Gastrocnemius medialis (tissue), 4 donors: ENCODE measurements around the gene N4BP3.

ENCODE experiments used
- CTCF ChIP-seq, 5 experiments: fragments of 450-650 bp in 3 of 5; fragments of 200-600 bp in 2 of 5; sonication (generic) in 2 of 5; IDR thresholded peaks in 4 of 5; conservative IDR thresholded peaks in 1 of 5; 1 replicate in 4 of 5; 2 replicates in 1 of 5; pipeline ENCODE4 v1.5.1; 2016 to 2019; ENCODE audit warnings: antibody characterized with exemption in 5 of 5, mild to moderate bottlenecking in 3 of 5, moderate library complexity in 3 of 5
- POLR2A ChIP-seq, 2 donors: fragments of 450-650 bp; IDR thresholded peaks; one replicate each; pipeline ENCODE4 v1.6.1; 2017; ENCODE audit warnings: antibody characterized with exemption in 2 of 2, mild to moderate bottlenecking in 2 of 2, moderate library complexity in 2 of 2

DNA sequence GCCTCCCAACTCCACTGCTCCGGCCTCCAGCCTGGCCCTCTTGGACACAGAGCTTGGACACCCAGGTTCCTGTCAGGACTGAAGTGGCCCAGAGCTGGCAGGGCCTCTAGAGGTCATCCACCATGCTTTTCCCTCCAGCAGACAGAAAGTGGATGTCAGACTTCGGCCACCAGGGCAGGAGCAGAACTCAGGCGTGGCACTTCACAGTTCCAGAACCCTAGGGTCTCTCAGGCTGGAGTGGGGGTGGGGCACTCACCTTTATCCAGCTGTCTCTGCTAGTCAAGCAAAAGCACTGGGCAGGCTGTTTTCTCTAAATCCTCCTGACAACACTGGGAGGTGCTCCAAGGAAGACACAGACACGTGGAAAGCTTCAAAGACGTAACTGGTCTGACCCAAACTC is 35.6 kb upstream of the N4BP3 start:
- TF ChIP-seq CTCF (IDR thresholded peaks at IDR 0.05 in 4 of 5, conservative IDR thresholded peaks at IDR 0.05 in 1 of 5) (no peak), POLR2A (IDR thresholded peaks at IDR 0.05) (no peak)
